Measurements from ENCODE around the gene A3GALT2. TPM values are rescaled to one million over a fixed set of nuclear protein-coding genes. Genes with fewer than 3 reads are reported as not detected.

The A3GALT2 gene
- polyA plus RNA-seq, 1 of the 3 experiments (the other 2 are of a cell fraction): 0.07 TPM

GRCh38 chr1:33275706-33276572, 45.0 kb downstream of the A3GALT2 start (continued):
- TF ChIP-seq, protein P1, sequence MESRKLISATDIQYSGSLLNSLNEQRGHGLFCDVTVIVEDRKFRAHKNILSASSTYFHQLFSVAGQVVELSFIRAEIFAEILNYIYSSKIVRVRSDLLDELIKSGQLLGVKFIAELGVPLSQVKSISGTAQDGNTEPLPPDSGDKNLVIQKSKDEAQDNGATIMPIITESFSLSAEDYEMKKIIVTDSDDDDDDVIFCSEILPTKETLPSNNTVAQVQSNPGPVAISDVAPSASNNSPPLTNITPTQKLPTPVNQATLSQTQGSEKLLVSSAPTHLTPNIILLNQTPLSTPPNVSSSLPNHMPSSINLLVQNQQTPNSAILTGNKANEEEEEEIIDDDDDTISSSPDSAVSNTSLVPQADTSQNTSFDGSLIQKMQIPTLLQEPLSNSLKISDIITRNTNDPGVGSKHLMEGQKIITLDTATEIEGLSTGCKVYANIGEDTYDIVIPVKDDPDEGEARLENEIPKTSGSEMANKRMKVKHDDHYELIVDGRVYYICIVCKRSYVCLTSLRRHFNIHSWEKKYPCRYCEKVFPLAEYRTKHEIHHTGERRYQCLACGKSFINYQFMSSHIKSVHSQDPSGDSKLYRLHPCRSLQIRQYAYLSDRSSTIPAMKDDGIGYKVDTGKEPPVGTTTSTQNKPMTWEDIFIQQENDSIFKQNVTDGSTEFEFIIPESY (IDR thresholded peaks at IDR 0.05; ENCODE audit: borderline replicate concordance, low read depth): no peak
- TF ChIP-seq USF1 (IDR thresholded peaks at IDR 0.05; ENCODE audit: borderline replicate concordance, low read depth) (no peak), NFIC (IDR thresholded peaks at IDR 0.05; ENCODE audit: borderline replicate concordance) (no peak)

DNA sequence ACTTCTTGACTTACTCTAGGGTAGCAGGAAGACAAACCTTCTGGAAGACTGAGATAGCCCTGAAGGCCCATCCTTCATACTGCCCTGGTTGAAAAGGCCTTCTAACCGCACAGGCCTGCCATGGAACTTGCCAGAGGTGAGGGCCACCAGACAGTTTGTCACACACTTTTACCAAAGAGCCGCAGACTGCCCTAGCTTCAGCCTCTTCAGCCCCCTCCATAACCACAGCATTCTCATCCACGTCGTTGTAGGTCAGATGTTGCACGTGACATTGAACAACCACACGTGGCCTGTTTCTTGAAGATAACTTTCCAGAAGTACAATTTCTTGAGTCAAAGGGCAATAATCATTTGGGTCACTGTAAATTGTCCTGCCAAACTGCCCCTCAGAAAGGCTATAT, 45.7 kb downstream of the A3GALT2 start:
- Histone ChIP-seq H2AFZ (ENCODE audit: low read depth) (no peak overlapping the region), H3K4me3 (ENCODE audit: low read depth in 2 of 2, low read length in 1 of 2) (no peak overlapping the region), H3K4me2 (no peak overlapping the region), H3K9me3 (no peaks in the 10 kb centered on the region), H3K36me3 (replicated peaks in 1 of 2; ENCODE audit: control insufficient read depth in 1 of 2, insufficient read depth in 2 of 2, low read length in 1 of 2) (peaks cover 18 to 33% of the 10 kb centered on the region in 2 experiments), H4K20me1 (ENCODE audit: insufficient read depth) (peaks cover 49% of the 10 kb centered on the region), H3K27ac (ENCODE audit: low read depth in 2 of 2, low read length in 1 of 2) (no peak overlapping the region), H3F3A (replicated peaks; ENCODE audit: insufficient read depth) (no peaks in the 10 kb centered on the region), H3K9ac (no peak overlapping the region), H3K27me3 (ENCODE audit: insufficient read depth) (no peaks in the 10 kb centered on the region), H3K79me2 (ENCODE audit: insufficient read depth) (peaks cover 37% of the 10 kb centered on the region; the same call in 1 of the 2 replicates), H3K9me2 (no peaks in the 10 kb centered on the region), H3K4me1 (ENCODE audit: control insufficient read depth in 1 of 2, insufficient read depth in 2 of 2, low read depth in 1 of 2, low read length in 1 of 2) (no peaks in the 10 kb centered on the region; a peak in 1 of 4 replicates)
- TF ChIP-seq GATA2 (CRISPR knock-in tag; IDR thresholded peaks at IDR 0.05) (no peak), POLR2AphosphoS5 (IDR thresholded peaks at IDR 0.05; ENCODE audit: low read depth, low read length) (no peak), TCF12 (IDR thresholded peaks at IDR 0.05) (no peak), GABPA (IDR thresholded peaks at IDR 0.05; ENCODE audit: low read depth) (no peak), RFX5 (IDR thresholded peaks at IDR 0.05; ENCODE audit: low read length) (no peak), NRF1 (IDR thresholded peaks at IDR 0.05; ENCODE audit: low read depth, low read length) (no peak)
- ChIA-PET POLR2A (no interaction called here), CTCF (interaction anchor here (3.1 kb wide), 1 partner anchor 20 kb away, joined by 13 read pairs; no protein-coding TSS in a partner anchor)
- DNase-seq: no peak
- whole genome bisulfite sequencing (ENCODE audit: low lambda C conversion rate): no CpG with 5 or more reads among the region's 6 CpGs

- no peaks in the 10 kb centered on the region for H3F3A ChIP-seq (replicated peaks; ENCODE audit: insufficient read depth)
- no peak overlapping the region for H2AFZ ChIP-seq (ENCODE audit: low read depth)
- peaks cover 20 to 32% of the 10 kb centered on the region in 2 experiments for H3K36me3 ChIP-seq (replicated peaks in 1 of 2; ENCODE audit: control insufficient read depth in 1 of 2, insufficient read depth in 2 of 2, low read length in 1 of 2)
- H3K9me2 ChIP-seq: no peaks in the 10 kb centered on the region
- H3K4me1 ChIP-seq (ENCODE audit: control insufficient read depth in 1 of 2, insufficient read depth in 2 of 2, low read depth in 1 of 2, low read length in 1 of 2): no peaks in the 10 kb centered on the region; a peak in 1 of 4 replicates
- no peak overlapping the region for H3K4me2 ChIP-seq
- no peak overlapping the region for H3K27ac ChIP-seq (ENCODE audit: low read depth in 2 of 2, low read length in 1 of 2)
- H3K9ac ChIP-seq: no peak overlapping the region
- TF ChIP-seq GATA2 (CRISPR knock-in tag; IDR thresholded peaks at IDR 0.05) (no peak), EP300 (IDR thresholded peaks at IDR 0.05; ENCODE audit: borderline replicate concordance in 1 of 2, low read depth in 1 of 2, low read length in 1 of 2) (no peak), JUND (IDR thresholded peaks at IDR 0.05) (no peak), TEAD4 (IDR thresholded peaks at IDR 0.05; ENCODE audit: borderline replicate concordance, insufficient read depth) (no peak), NRF1 (IDR thresholded peaks at IDR 0.05; ENCODE audit: low read depth, low read length) (no peak), SIN3A (IDR thresholded peaks at IDR 0.05; ENCODE audit: borderline replicate concordance, low read depth, low read length) (no peak), USF1 (IDR thresholded peaks at IDR 0.05; ENCODE audit: borderline replicate concordance, low read depth) (no peak), PBX3 (IDR thresholded peaks at IDR 0.05) (no peak)
- ChIA-PET CTCF (interaction anchor here (1.2 to 3.1 kb wide), 2 partner anchors 21 to 24 kb away, joined by 5 to 13 read pairs; no protein-coding TSS in a partner anchor), POLR2A (no interaction called here)
- H4K20me1 ChIP-seq (ENCODE audit: insufficient read depth): peaks cover 55% of the 10 kb centered on the region
- no peaks in the 10 kb centered on the region for H3K27me3 ChIP-seq (ENCODE audit: insufficient read depth)
- no peak overlapping the region for H3K4me3 ChIP-seq (ENCODE audit: low read depth in 2 of 2, low read length in 1 of 2)
- no peak for DNase-seq
- H3K9me3 ChIP-seq: no peaks in the 10 kb centered on the region
- WGBS (ENCODE audit: low lambda C conversion rate): 100% methylated on average over 1 of the region's 1 CpG
- H3K79me2 ChIP-seq (ENCODE audit: insufficient read depth): peaks cover 43% of the 10 kb centered on the region; the same call in 1 of the 2 replicates
Measured at GRCh38 chr1:33274446-33274845, 46.5 kb downstream of the A3GALT2 start.

Data from SK-N-SH (cell line).